Calu3 (cell line): ENCODE data around the gene PRR7. TPM values are rescaled to one million over a fixed set of nuclear protein-coding genes. Genes with fewer than 3 reads are reported as not detected.

ENCODE experiments used
- BruUV-seq: library from RNA; stranded (reverse); fragments of 400-500 nt; replicated peaks from 2 replicates; lab custom pipeline; 2021; lab: Mats Ljungman, UMichigan
- CTCF ChIA-PET: fragments of 300-600 bp; sonication (Branson Sonifier 250); formaldehyde crosslinking; loops from one replicate; lab custom pipeline; 2022; ENCODE audit warnings: antibody characterized with exemption; lab: Charles Lee
- DNase-seq: peaks from one replicate; pipeline ENCODE4 v3.0.0; 2022
- H3K27ac Mint-ChIP-seq: one replicate; pipeline ENCODE4 v1.8.0; 2022; ENCODE audit warnings: mixed read lengths; ENCODE audit not compliant: unreplicated experiment
- H3K27me3 Mint-ChIP-seq: one replicate; pipeline ENCODE4 v1.8.0; 2022; ENCODE audit warnings: mixed read lengths; ENCODE audit not compliant: unreplicated experiment
- H3K36me3 Mint-ChIP-seq: one replicate; pipeline ENCODE4 v1.8.0; 2022; ENCODE audit warnings: mild to moderate bottlenecking, moderate library complexity, mixed read lengths; ENCODE audit not compliant: insufficient read depth, unreplicated experiment
- H3K4me1 Mint-ChIP-seq: one replicate; pipeline ENCODE4 v1.8.0; 2022; ENCODE audit warnings: mild to moderate bottlenecking, low read depth, mixed read lengths; ENCODE audit not compliant: unreplicated experiment
- H3K4me3 Mint-ChIP-seq: one replicate; pipeline ENCODE4 v1.8.0; 2022; ENCODE audit warnings: mild to moderate bottlenecking, low read depth, moderate library complexity, mixed read lengths; ENCODE audit not compliant: unreplicated experiment
- H3K9me3 Mint-ChIP-seq: one replicate; pipeline ENCODE4 v1.8.0; 2022; ENCODE audit warnings: low read depth, mixed read lengths; ENCODE audit not compliant: unreplicated experiment
- CTCF ChIP-seq: fragments of 200-600 bp; IDR thresholded peaks from one replicate; pipeline ENCODE4 v1.8.0; 2022; ENCODE audit warnings: antibody characterized with exemption; ENCODE audit not compliant: unreplicated experiment
- intact Hi-C: fragments of 100-400 bp; cut with micrococcal nuclease; formaldehyde crosslinking; loops from one replicate; pipeline ENCODE4 v1.10.0; 2022; ENCODE audit not compliant: unreplicated experiment
- total RNA-seq: library from RNA; stranded (reverse); gene quantifications from 2 replicates; pipeline ENCODE4 v1.2.3, GENCODE V29; 2022

Gene PRR7
- total RNA-seq, 1 experiment from 2014 or later: 25.2 TPM

- H3K36me3 Mint-ChIP-seq: peaks cover 73% of the 10 kb centered on the region
- BruUV-seq: no TSS peak
- TF ChIP-seq CTCF: no peak
- CTCF ChIA-PET: interaction anchor here (0.6 to 6.8 kb wide), 10 partner anchors 21 to 642 kb away, joined by 3 to 57 read pairs (median 6); partner anchors contain the start of genes FGFR4 and GRK6
- intact Hi-C loops: no loop called here
- H3K9me3 Mint-ChIP-seq: no peaks in the 10 kb centered on the region
- H3K4me3 Mint-ChIP-seq: peak overlapping the region; percentile 70
- peak; percentile 95 for DNase-seq
- peaks cover 34% of the 10 kb centered on the region for H3K4me1 Mint-ChIP-seq
- peak overlapping the region; percentile 50 for H3K27ac Mint-ChIP-seq
- H3K27me3 Mint-ChIP-seq: no peaks in the 10 kb centered on the region
These were observed 1.1 kb downstream of the PRR7 start for GRCh38 chr5:177447611-177448243.

- Mint-ChIP-seq H3K9me3 (no peaks in the 10 kb centered on the region), H3K4me3 (peak overlapping the region; percentile 70), H3K36me3 (peaks cover 75% of the 10 kb centered on the region), H3K27me3 (no peaks in the 10 kb centered on the region), H3K27ac (peak overlapping the region; percentile 50), H3K4me1 (peaks cover 41% of the 10 kb centered on the region)
- no peak for TF ChIP-seq CTCF
- DNase-seq: no peak
- BruUV-seq: no TSS peak
- CTCF ChIA-PET: interaction anchor here (0.8 to 6.8 kb wide), 9 partner anchors 22 to 361 kb away, joined by 3 to 57 read pairs (median 6); partner anchors contain the start of genes FGFR4 and GRK6
- intact Hi-C loops: no loop called here
These were observed 1.8 kb downstream of the PRR7 start for GRCh38 chr5:177448244-177448950.

- Mint-ChIP-seq H3K4me3 (no peak overlapping the region), H3K27ac (no peak overlapping the region)
These were observed 2.8 kb downstream of the PRR7 start for GRCh38 chr5:177449140-177450061.

More at GRCh38 chr5:177449140-177450061, 2.8 kb downstream of the PRR7 start:
- no peak for DNase-seq
- no peak for TF ChIP-seq CTCF
- TSS peak; percentile 23 for BruUV-seq
- peaks cover 77% of the 10 kb centered on the region for H3K36me3 Mint-ChIP-seq
- intact Hi-C loops: loop anchor here (5.0 to 10.0 kb wide), 2 partner anchors 137 to 335 kb away; partner anchors contain the start of gene MXD3
- CTCF ChIA-PET: interaction anchor here (2.0 to 6.8 kb wide), 2 partner anchors 46 to 59 kb away, joined by 19 to 57 read pairs; no protein-coding TSS in a partner anchor
- peaks cover 50% of the 10 kb centered on the region for H3K4me1 Mint-ChIP-seq
- H3K27me3 Mint-ChIP-seq: no peaks in the 10 kb centered on the region
- no peaks in the 10 kb centered on the region for H3K9me3 Mint-ChIP-seq
